IMR-90 (cell line): ENCODE data around the gene PCBP3. TPM values are rescaled to one million over a fixed set of nuclear protein-coding genes. Genes with fewer than 3 reads are reported as not detected.

Experiments used
- ATAC-seq: fragments of 200-7000 bp; cut with Tn5 transposase; 2 replicates; pipeline ENCODE4 v1.9.1; 2020; ENCODE audit warnings: low read depth, mild to moderate bottlenecking, moderate library complexity
- BruUV-seq: library from RNA; stranded (reverse); fragments of 400-500 nt; replicated peaks from 2 replicates; lab custom pipeline; 2021; lab: Mats Ljungman, UMichigan
- CTCF ChIA-PET: fragments of 300-600 bp; formaldehyde crosslinking; extraction: SDS; loops from one replicate; lab custom pipeline; 2021; ENCODE audit warnings: antibody characterized with exemption; lab: Yijun Ruan, JAX
- POLR2A ChIA-PET: fragments of 300-600 bp; sonication (Branson Sonifier 250); formaldehyde crosslinking; loops from one replicate; lab custom pipeline; 2022; ENCODE audit warnings: antibody characterized with exemption; ENCODE audit not compliant: unreplicated experiment; lab: Charles Lee
- DNase-seq: peaks from one replicate; pipeline ENCODE4 v3.0.0; 2013
- H2AFZ ChIP-seq: replicated peaks from 2 replicates; pipeline ENCODE3; 2013; ENCODE audit warnings: low read length, mild to moderate bottlenecking; ENCODE audit not compliant: poor library complexity
- H2AK5ac ChIP-seq: 2 replicates; pipeline ENCODE4 v1.6.1; 2013; ENCODE audit warnings: low read depth, low read length, inconsistent platforms
- H2AK9ac ChIP-seq: replicated peaks from 2 replicates; pipeline ENCODE3; 2013; ENCODE audit warnings: mild to moderate bottlenecking, low read depth, low read length, moderate library complexity; ENCODE audit not compliant: poor library complexity
- H2BK120ac ChIP-seq: 2 replicates; pipeline ENCODE4 v1.6.1; 2013; ENCODE audit warnings: low read depth, low read length, inconsistent platforms
- H2BK15ac ChIP-seq: 3 replicates; pipeline ENCODE4 v1.6.1; 2013; ENCODE audit warnings: low read depth, low read length, inconsistent platforms
- H2BK20ac ChIP-seq: 2 replicates; pipeline ENCODE4 v1.6.1; 2013; ENCODE audit warnings: low read depth, mild to moderate bottlenecking, inconsistent platforms, low read length, moderate library complexity
- H2BK5ac ChIP-seq: 2 replicates; pipeline ENCODE4 v1.6.1; 2013; ENCODE audit warnings: mild to moderate bottlenecking, low read depth, low read length, inconsistent platforms; ENCODE audit not compliant: poor library complexity, severe bottlenecking
- H3K14ac ChIP-seq: replicated peaks from 2 replicates; pipeline ENCODE4 v1.6.1; 2013; ENCODE audit warnings: low read depth, low read length, inconsistent platforms
- H3K18ac ChIP-seq: 2 replicates; pipeline ENCODE4 v1.6.1; 2013; ENCODE audit warnings: low read depth, low read length, control low read depth
- H3K23ac ChIP-seq: 2 replicates; pipeline ENCODE4 v1.6.1; 2013; ENCODE audit warnings: low read depth, low read length, inconsistent platforms
- H3K27ac ChIP-seq: 2 replicates; pipeline ENCODE4 v1.5.1; 2013; ENCODE audit warnings: mild to moderate bottlenecking, control low read depth, low read length; ENCODE audit not compliant: insufficient read depth
- H3K27me3 ChIP-seq: 2 replicates; pipeline ENCODE4 v1.6.1; 2013; ENCODE audit warnings: low read length; ENCODE audit not compliant: control insufficient read depth, insufficient read depth
- H3K36me3 ChIP-seq: 2 replicates; pipeline ENCODE4 v1.6.1; 2013; ENCODE audit warnings: low read length, mixed read lengths; ENCODE audit not compliant: control insufficient read depth, insufficient read depth
- H3K4ac ChIP-seq: 2 replicates; pipeline ENCODE4 v1.6.1; 2013; ENCODE audit warnings: low read depth, low read length, inconsistent platforms
- H3K4me1 ChIP-seq: 2 replicates; pipeline ENCODE4 v1.6.1; 2013; ENCODE audit warnings: low read length, mixed read lengths; ENCODE audit not compliant: control insufficient read depth, insufficient read depth
- H3K4me2 ChIP-seq: 2 replicates; pipeline ENCODE4 v1.6.1; 2013; ENCODE audit warnings: low read depth, mild to moderate bottlenecking, control low read depth, low read length, moderate library complexity
- H3K4me3 ChIP-seq: 2 replicates; pipeline ENCODE4 v1.5.1; 2013; ENCODE audit warnings: low read depth, mild to moderate bottlenecking, control low read depth, low read length, moderate library complexity; ENCODE audit not compliant: insufficient read depth
- H3K56ac ChIP-seq: 2 replicates; pipeline ENCODE4 v1.6.1; 2013; ENCODE audit warnings: low read length, inconsistent platforms; ENCODE audit not compliant: insufficient read depth; ENCODE audit errors: extremely low read depth
- H3K79me1 ChIP-seq, 2 experiments: 2 replicates each; pipeline ENCODE4 v1.6.1; 2013; ENCODE audit warnings: low read length in 2 of 2, inconsistent platforms in 1 of 2, low read depth in 1 of 2
- H3K9ac ChIP-seq: 2 replicates; pipeline ENCODE4 v1.6.1; 2013; ENCODE audit warnings: low read depth, low read length, control low read depth
- H3K9me1 ChIP-seq: 2 replicates; pipeline ENCODE4 v1.6.1; 2013; ENCODE audit warnings: low read length, inconsistent platforms; ENCODE audit not compliant: insufficient read depth
- H3K9me3 ChIP-seq: 2 replicates; pipeline ENCODE4 v1.6.1; 2013; ENCODE audit warnings: low read length; ENCODE audit not compliant: control insufficient read depth, insufficient read depth
- H4K20me1 ChIP-seq: 2 replicates; pipeline ENCODE4 v1.6.1; 2013; ENCODE audit warnings: low read length, inconsistent platforms; ENCODE audit not compliant: insufficient read depth
- H4K5ac ChIP-seq: 2 replicates; pipeline ENCODE4 v1.6.1; 2013; ENCODE audit warnings: mild to moderate bottlenecking, low read depth, low read length, control low read depth
- H4K8ac ChIP-seq, 2 experiments: 2 replicates each; pipeline ENCODE4 v1.6.1; 2013; ENCODE audit warnings: low read depth in 2 of 2, low read length in 2 of 2, control low read depth in 1 of 2, inconsistent platforms in 1 of 2
- H4K91ac ChIP-seq: 2 replicates; pipeline ENCODE4 v1.6.1; 2013; ENCODE audit warnings: low read depth, low read length, inconsistent platforms; ENCODE audit not compliant: insufficient read depth
- BHLHE40 ChIP-seq: fragments of 150-350 bp; IDR thresholded peaks from 2 replicates; pipeline ENCODE4 v1.6.1; 2016; ENCODE audit warnings: mild to moderate bottlenecking, low read depth, low read length
- MXI1 ChIP-seq: IDR thresholded peaks from 2 replicates; pipeline ENCODE4 v1.6.1; 2012; ENCODE audit warnings: low read depth, mild to moderate bottlenecking, low read length, moderate library complexity, borderline replicate concordance
- WGBS, 2 experiments: methylation state at CpG; one replicate each; pipeline versions ENCODE4 v1.1.5 to v1.1.7; 2013; ENCODE audit warnings: missing lambda C conversion rate in 2 of 2; ENCODE audit not compliant: insufficient read length in 1 of 2; ENCODE audit errors: extremely low coverage in 2 of 2; 5-methylcytosine and 5-hydroxymethylcytosine counted together
- dilution Hi-C: fragments of 300-500 bp; cut with HindIII; formaldehyde crosslinking; loops from one replicate; pipeline ENCODE4 v1.14.3; 2018; ENCODE audit warnings: low sequenced_read_pairs; ENCODE audit not compliant: unreplicated experiment
- in situ Hi-C: fragments of 300-500 bp; cut with MboI; formaldehyde crosslinking; loops from 3 replicates; pipeline ENCODE4 v1.14.3; 2019; ENCODE audit warnings: low sequenced_read_pairs, inconsistent platforms, mixed read lengths
- intact Hi-C: fragments of 100-400 bp; cut with micrococcal nuclease; formaldehyde crosslinking; loops from 2 replicates; pipeline ENCODE4 v1.10.0; 2022
- polyA plus RNA-seq, 3 experiments: library from polyadenylated mRNA; depleted of rRNA; stranded (reverse); fragments of >200 nt; gene quantifications; 2 replicates each; pipeline ENCODE4 v1.2.3, GENCODE V29; 2012; ENCODE audit warnings: low replicate concordance in 1 of 3
- total RNA-seq: library from RNA; depleted of rRNA; stranded (reverse); fragments of >200 nt; gene quantifications from 2 replicates; pipeline ENCODE4 v1.2.3, GENCODE V29; 2012

The PCBP3 gene
- total and polyA plus RNA-seq, 2 of the 4 experiments (the other 2 are of a cell fraction): 2.9 to 3.9 TPM

DNA sequence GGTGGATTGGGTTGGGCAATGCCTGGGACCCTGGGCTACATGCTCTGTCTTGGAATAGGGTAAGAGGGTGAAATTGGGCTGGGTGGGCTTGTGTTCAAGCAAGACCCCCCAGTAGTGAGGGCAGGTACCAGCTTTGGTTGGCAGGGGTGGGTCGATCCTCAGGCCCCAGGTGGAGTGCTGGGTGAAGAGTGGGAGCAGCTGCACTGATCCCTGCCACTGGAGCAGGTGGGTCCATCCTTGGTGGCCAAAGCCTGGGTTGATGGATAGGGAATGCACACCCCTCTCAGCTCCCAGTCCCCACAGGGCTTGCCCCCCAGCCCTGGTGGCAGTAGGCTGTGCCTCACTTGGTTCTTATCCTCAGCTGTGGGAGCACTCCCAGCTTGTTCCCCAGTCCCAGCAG lies 135.2 kb downstream of the PCBP3 start:
- H3K18ac ChIP-seq: no peak overlapping the region
- no peak overlapping the region for H2BK20ac ChIP-seq
- ChIA-PET POLR2A (no interaction called here), CTCF (interaction anchor here (0.6 kb wide), 1 partner anchor 35 kb away, joined by 3 read pairs; no protein-coding TSS in a partner anchor)
- H3K14ac ChIP-seq: no peak overlapping the region
- no peak overlapping the region for H3K4ac ChIP-seq
- no peaks in the 10 kb centered on the region; the same call in 1 of the 2 replicates for H3K9me1 ChIP-seq
- intact Hi-C loops: no loop called here
- no peak overlapping the region for H4K8ac ChIP-seq
- no peak overlapping the region for H2AK5ac ChIP-seq
- no peaks in the 10 kb centered on the region for H3K27me3 ChIP-seq
- no peak overlapping the region for H3K4me2 ChIP-seq
- no peak overlapping the region for H4K5ac ChIP-seq
- no peak overlapping the region for H4K91ac ChIP-seq
- peaks cover 5% of the 10 kb centered on the region for H3K9me3 ChIP-seq
- no peaks in the 10 kb centered on the region for H3K4me1 ChIP-seq
- no peak overlapping the region for H2BK5ac ChIP-seq
- ATAC-seq: no peak
- no peak overlapping the region for H3K4me3 ChIP-seq
- no peak overlapping the region for H3K27ac ChIP-seq
- in situ Hi-C loops: no loop called here
- H3K23ac ChIP-seq: no peak overlapping the region
- no peak for TF ChIP-seq MXI1
- no peak for TF ChIP-seq BHLHE40
- H3K56ac ChIP-seq: no peak overlapping the region
- H3K79me1 ChIP-seq: no peaks in the 10 kb centered on the region
- dilution Hi-C loops: no loop called here
- H2BK120ac ChIP-seq: no peak overlapping the region
- H3K36me3 ChIP-seq: no peaks in the 10 kb centered on the region
- H4K20me1 ChIP-seq: no peaks in the 10 kb centered on the region
- no peak overlapping the region for H3K9ac ChIP-seq
- BruUV-seq: no TSS peak
- no CpG with 5 or more reads among the region's 1 CpG for WGBS, 2 experiments
- H2AK9ac ChIP-seq: no peak overlapping the region
- no peak overlapping the region for H2BK15ac ChIP-seq
- H2AFZ ChIP-seq: no peak overlapping the region
- no peak for DNase-seq
